Loucy (cell line): ENCODE measurements around the gene TMEM208.

Source experiments
- H2AFZ ChIP-seq: fragments of 200-600 bp; sonication (generic); 2 replicates; pipeline ENCODE4 v1.6.0; 2016; ENCODE audit warnings: antibody characterized with exemption, mild to moderate bottlenecking, low read length, moderate library complexity
- H3F3A ChIP-seq: fragments of 200-600 bp; 2 replicates; pipeline ENCODE4 v1.6.0; 2016; ENCODE audit warnings: antibody characterized with exemption, low read depth, mild to moderate bottlenecking
- H3K27me3 ChIP-seq: fragments of 200-600 bp; sonication (generic); 2 replicates; pipeline ENCODE4 v1.6.1; 2014; ENCODE audit warnings: low read length, mild to moderate bottlenecking; ENCODE audit not compliant: insufficient read depth, poor library complexity, severe bottlenecking
- H3K36me3 ChIP-seq: fragments of 200-600 bp; sonication (generic); 2 replicates; pipeline ENCODE4 v1.6.1; 2016; ENCODE audit warnings: low read length; ENCODE audit not compliant: insufficient read depth
- H3K4me1 ChIP-seq: fragments of 200-600 bp; sonication (generic); 2 replicates; pipeline ENCODE4 v1.5.1; 2014; ENCODE audit warnings: low read length, mild to moderate bottlenecking; ENCODE audit not compliant: insufficient read depth, poor library complexity, severe bottlenecking
- H3K4me2 ChIP-seq: fragments of 200-600 bp; sonication (generic); 2 replicates; pipeline ENCODE4 v1.6.0; 2014; ENCODE audit warnings: antibody characterized with exemption, low read length, low read depth, mild to moderate bottlenecking; ENCODE audit not compliant: poor library complexity, severe bottlenecking
- H3K4me3 ChIP-seq: fragments of 200-600 bp; sonication (generic); 2 replicates; pipeline ENCODE4 v1.5.1; 2014; ENCODE audit warnings: low read length, mild to moderate bottlenecking, mixed read lengths; ENCODE audit not compliant: poor library complexity, severe bottlenecking
- H3K79me2 ChIP-seq: fragments of 200-600 bp; sonication (generic); 2 replicates; pipeline ENCODE4 v1.6.1; 2014; ENCODE audit warnings: low read length; ENCODE audit not compliant: insufficient read depth
- H3K9ac ChIP-seq: fragments of 200-600 bp; sonication (generic); 2 replicates; pipeline ENCODE4 v1.6.0; 2014; ENCODE audit warnings: mild to moderate bottlenecking, low read depth, low read length, moderate library complexity; ENCODE audit not compliant: poor library complexity, severe bottlenecking
- H3K9me2 ChIP-seq: fragments of 200-600 bp; sonication (generic); replicated peaks from 2 replicates; pipeline ENCODE4 v1.6.1; 2016; ENCODE audit warnings: low read depth, low read length, mixed read lengths
- H3K9me3 ChIP-seq: fragments of 200-600 bp; sonication (generic); 2 replicates; pipeline ENCODE4 v1.6.1; 2014; ENCODE audit warnings: mild to moderate bottlenecking, antibody characterized with exemption, low read length, low read depth; ENCODE audit not compliant: insufficient read depth
- H4K20me1 ChIP-seq: fragments of 200-600 bp; sonication (generic); 2 replicates; pipeline ENCODE4 v1.6.0; 2014; ENCODE audit warnings: antibody characterized with exemption, low read length, mild to moderate bottlenecking; ENCODE audit not compliant: insufficient read depth, poor library complexity, severe bottlenecking
- EZH2phosphoT487 ChIP-seq: fragments of 200-600 bp; IDR thresholded peaks from 2 replicates; pipeline ENCODE4 v1.6.1; 2018; ENCODE audit warnings: antibody characterized with exemption, mild to moderate bottlenecking, moderate library complexity, borderline replicate concordance
- TF ChIP-seq, protein P1 (sequence below): fragments of 200-600 bp; sonication (generic); conservative IDR thresholded peaks from 2 replicates; pipeline ENCODE4 v1.5.1; 2014; ENCODE audit warnings: mild to moderate bottlenecking, antibody characterized with exemption, low read length

TMEM208 gene

DNA sequence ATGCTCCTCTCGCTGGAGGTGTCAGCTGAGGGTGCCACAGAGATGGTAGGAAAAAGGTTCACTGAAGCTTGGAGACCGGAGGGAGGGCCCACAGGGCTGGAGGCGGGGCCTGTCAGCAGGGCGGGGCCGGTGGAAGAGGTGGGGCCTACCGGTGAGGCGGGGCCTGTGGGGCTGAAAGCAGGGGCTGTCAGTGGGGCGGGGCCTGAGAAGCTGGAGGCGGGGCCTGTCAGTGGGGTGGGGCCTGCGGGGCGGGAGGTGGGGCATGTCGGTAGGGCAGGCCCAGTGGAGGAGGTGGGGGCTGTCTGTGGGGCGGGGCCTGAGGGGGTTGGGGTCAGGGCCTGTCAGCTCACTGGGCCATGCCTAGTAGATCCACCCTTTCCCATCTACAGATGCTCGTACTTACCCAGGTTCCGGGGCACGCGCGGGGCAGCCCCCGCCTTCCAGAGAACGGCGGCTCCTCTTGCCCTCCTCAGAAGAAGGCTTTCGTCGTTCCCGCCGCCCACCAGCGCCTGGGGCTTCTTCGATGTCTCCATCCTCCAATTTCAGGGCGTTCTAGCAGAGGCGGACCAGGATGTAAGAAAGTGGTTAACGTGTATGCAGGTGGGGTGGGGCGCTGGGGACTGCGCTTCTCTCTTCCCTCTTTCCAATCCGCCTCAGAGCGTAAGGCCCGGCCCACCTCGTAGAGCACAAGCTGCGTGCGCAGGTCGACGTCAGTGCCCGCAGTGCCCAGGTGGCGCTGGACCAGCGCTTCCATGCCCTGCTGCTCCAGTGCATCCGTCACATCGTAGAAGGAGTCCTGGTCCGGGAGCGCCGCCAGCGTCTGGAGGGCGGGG, 9.8 kb downstream of the TMEM208 start:
- H3K36me3 ChIP-seq = peaks cover 40% of the 10 kb centered on the region; the same call in 1 of the 2 replicates
- no peak overlapping the region for H3K4me2 ChIP-seq
- no peak overlapping the region for H3K9ac ChIP-seq
- no peaks in the 10 kb centered on the region for H3K27me3 ChIP-seq
- no peak for TF ChIP-seq EZH2phosphoT487
- TF ChIP-seq, protein P1, sequence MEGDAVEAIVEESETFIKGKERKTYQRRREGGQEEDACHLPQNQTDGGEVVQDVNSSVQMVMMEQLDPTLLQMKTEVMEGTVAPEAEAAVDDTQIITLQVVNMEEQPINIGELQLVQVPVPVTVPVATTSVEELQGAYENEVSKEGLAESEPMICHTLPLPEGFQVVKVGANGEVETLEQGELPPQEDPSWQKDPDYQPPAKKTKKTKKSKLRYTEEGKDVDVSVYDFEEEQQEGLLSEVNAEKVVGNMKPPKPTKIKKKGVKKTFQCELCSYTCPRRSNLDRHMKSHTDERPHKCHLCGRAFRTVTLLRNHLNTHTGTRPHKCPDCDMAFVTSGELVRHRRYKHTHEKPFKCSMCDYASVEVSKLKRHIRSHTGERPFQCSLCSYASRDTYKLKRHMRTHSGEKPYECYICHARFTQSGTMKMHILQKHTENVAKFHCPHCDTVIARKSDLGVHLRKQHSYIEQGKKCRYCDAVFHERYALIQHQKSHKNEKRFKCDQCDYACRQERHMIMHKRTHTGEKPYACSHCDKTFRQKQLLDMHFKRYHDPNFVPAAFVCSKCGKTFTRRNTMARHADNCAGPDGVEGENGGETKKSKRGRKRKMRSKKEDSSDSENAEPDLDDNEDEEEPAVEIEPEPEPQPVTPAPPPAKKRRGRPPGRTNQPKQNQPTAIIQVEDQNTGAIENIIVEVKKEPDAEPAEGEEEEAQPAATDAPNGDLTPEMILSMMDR = no peak
- H3K9me2 ChIP-seq = no peaks in the 10 kb centered on the region
- no peak overlapping the region for H2AFZ ChIP-seq
- no peaks in the 10 kb centered on the region for H4K20me1 ChIP-seq
- no peak overlapping the region for H3K4me3 ChIP-seq
- no peaks in the 10 kb centered on the region for H3K9me3 ChIP-seq
- H3F3A ChIP-seq = no peaks in the 10 kb centered on the region
- peaks cover 10% of the 10 kb centered on the region for H3K4me1 ChIP-seq
- peaks cover 12% of the 10 kb centered on the region; the same call in 1 of the 2 replicates for H3K79me2 ChIP-seq

DNA sequence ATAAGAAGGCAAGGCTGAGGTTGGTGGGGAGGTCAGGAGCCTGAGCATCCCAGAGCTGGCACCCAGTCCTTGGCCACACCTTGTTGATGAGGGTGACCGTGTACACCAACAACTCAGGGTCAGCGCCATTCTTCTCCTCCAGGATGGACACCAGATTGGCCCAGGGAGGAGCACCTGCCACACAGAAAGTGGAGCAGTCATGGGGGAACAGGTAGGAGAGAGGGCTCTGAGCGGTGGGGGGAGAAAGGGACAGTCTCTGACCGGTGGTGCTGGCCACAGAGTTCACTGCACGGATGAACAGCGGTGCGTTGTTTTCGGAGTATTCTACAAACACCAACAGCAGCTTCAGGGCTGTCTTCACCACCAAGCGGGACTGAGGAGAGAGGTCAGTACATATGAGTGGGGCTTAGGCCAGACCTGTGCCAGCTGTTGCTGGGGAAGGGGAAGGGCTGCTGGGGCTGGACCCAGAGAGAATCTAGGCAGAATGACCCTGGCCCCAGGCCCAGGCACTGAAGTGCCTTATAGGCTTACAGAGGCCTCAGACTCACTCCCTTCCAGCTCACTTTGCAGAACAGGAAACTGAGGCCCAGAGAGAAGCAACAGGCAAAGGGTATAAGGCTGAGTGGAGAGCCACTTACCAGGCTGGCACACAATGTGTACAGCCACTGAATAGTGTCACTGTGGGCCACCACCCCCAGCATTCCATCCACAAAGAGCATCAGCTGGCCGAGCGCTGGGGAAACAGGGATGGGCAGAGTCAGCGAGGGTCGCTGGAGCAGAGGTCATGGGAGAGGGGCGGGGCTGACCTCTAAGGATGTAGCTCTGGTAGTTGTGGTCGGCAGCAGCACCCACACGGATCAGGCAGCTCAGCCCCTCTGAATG, 10.7 kb downstream of the TMEM208 start:
- H3K27me3 ChIP-seq = no peaks in the 10 kb centered on the region
- H3K9ac ChIP-seq = no peak overlapping the region
- H3K79me2 ChIP-seq = peaks cover 20% of the 10 kb centered on the region; the same call in 1 of the 2 replicates
- H3K4me1 ChIP-seq = peaks cover 19% of the 10 kb centered on the region
- no peaks in the 10 kb centered on the region for H3F3A ChIP-seq
- H3K4me2 ChIP-seq = no peak overlapping the region
- peaks cover 39% of the 10 kb centered on the region; the same call in 1 of the 2 replicates for H3K36me3 ChIP-seq
- H3K4me3 ChIP-seq = no peak overlapping the region
- no peaks in the 10 kb centered on the region for H3K9me2 ChIP-seq
- TF ChIP-seq, protein P1 = no peak
- H3K9me3 ChIP-seq = no peaks in the 10 kb centered on the region
- H4K20me1 ChIP-seq = no peaks in the 10 kb centered on the region
- no peak overlapping the region for H2AFZ ChIP-seq

DNA sequence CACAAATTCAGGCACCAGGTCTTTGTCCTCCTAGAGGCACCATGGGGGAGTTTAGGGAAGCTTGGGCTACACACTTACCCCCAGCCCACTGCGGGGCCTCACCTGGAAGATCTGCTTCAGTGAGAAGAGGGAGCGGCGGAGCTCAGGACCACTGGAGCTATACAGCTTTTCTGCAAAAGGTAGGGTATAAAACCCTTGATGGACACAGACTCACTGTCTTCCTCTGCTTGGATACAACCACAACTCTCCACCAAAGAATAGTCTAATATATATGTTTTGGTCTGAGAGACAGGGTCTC, 11.3 kb downstream of the TMEM208 start:
- no peak overlapping the region for H3K9ac ChIP-seq
- H3F3A ChIP-seq = no peaks in the 10 kb centered on the region
- H3K27me3 ChIP-seq = no peaks in the 10 kb centered on the region
- no peak overlapping the region for H2AFZ ChIP-seq
- peaks cover 37% of the 10 kb centered on the region; the same call in 1 of the 2 replicates for H3K36me3 ChIP-seq
- H4K20me1 ChIP-seq = no peaks in the 10 kb centered on the region
- H3K4me1 ChIP-seq = peaks cover 22% of the 10 kb centered on the region
- no peaks in the 10 kb centered on the region for H3K9me3 ChIP-seq
- no peak overlapping the region for H3K4me2 ChIP-seq
- H3K9me2 ChIP-seq = no peaks in the 10 kb centered on the region
- TF ChIP-seq, protein P1 = no peak
- no peak for TF ChIP-seq EZH2phosphoT487
- no peak overlapping the region for H3K4me3 ChIP-seq
- peaks cover 24% of the 10 kb centered on the region; the same call in 1 of the 2 replicates for H3K79me2 ChIP-seq
